BJ (cell line): ENCODE results near the gene BTBD7. TPM values are rescaled to one million over a fixed set of nuclear protein-coding genes. Genes with fewer than 3 reads are reported as not detected.

ENCODE experiments used
- CTCF ChIA-PET: fragments of 350-600 bp; formaldehyde crosslinking; extraction: SDS; loops from one replicate; lab custom pipeline; 2021; ENCODE audit warnings: antibody characterized with exemption, inconsistent platforms; lab: Yijun Ruan, JAX
- POLR2A ChIA-PET: fragments of 300-600 bp; sonication (Branson Sonifier 250); formaldehyde crosslinking; extraction: SDS; loops from one replicate; lab custom pipeline; 2021; ENCODE audit warnings: antibody characterized with exemption; lab: Charles Lee
- DNase-seq: peaks from one replicate; pipeline ENCODE4 v3.0.0-alpha.2; 2011; ENCODE audit warnings: low read depth
- H3K27me3 ChIP-seq: 2 replicates; pipeline ENCODE4 v1.6.0; 2011; ENCODE audit warnings: low read length; ENCODE audit not compliant: control insufficient read depth, insufficient read depth
- H3K36me3 ChIP-seq: 2 replicates; pipeline ENCODE4 v1.5.1; 2011; ENCODE audit warnings: low read length; ENCODE audit not compliant: control insufficient read depth, insufficient read depth
- H3K4me3 ChIP-seq: 2 replicates; pipeline ENCODE4 v1.5.1; 2011; ENCODE audit warnings: low read depth, mild to moderate bottlenecking, control low read depth, low read length
- CTCF ChIP-seq: IDR thresholded peaks from 2 replicates; pipeline ENCODE4 v1.5.1; 2011; ENCODE audit warnings: low read depth, mild to moderate bottlenecking, control low read depth, inconsistent platforms, low read length, moderate library complexity; ENCODE audit not compliant: insufficient read depth
- polyA plus RNA-seq: library from polyadenylated mRNA; depleted of rRNA; stranded (reverse); fragments of >200 nt; gene quantifications from 2 replicates; pipeline ENCODE4 v1.2.3, GENCODE V29; 2011

Gene BTBD7
- polyA plus RNA-seq, 1 experiment, result 17.7 TPM

- POLR2A ChIA-PET, result no interaction called here
Measured at GRCh38 chr14:93346926-93347721, 14.3 kb upstream of the BTBD7 start, which contains the start of gene COX8C. Gene COX8C (plus strand): TSS chr14:93347182. CDS start chr14:93347269, 87 bp downstream.

GRCh38 chr14:93343797-93344196, 11.0 kb upstream of the BTBD7 start:
- no peak for TF ChIP-seq CTCF
- Histone ChIP-seq H3K27me3 (no peaks in the 10 kb centered on the region), H3K4me3 (no peak overlapping the region), H3K36me3 (no peaks in the 10 kb centered on the region)
- CTCF ChIA-PET, result interaction anchor here (0.8 kb wide), 1 partner anchor 123 kb away, joined by 3 read pairs; no protein-coding TSS in a partner anchor
- no peak for DNase-seq
- POLR2A ChIA-PET, result no interaction called here

More at GRCh38 chr14:93346926-93347721, 14.3 kb upstream of the BTBD7 start, which contains the start of gene COX8C:
- Histone ChIP-seq H3K36me3 (no peaks in the 10 kb centered on the region), H3K27me3 (no peaks in the 10 kb centered on the region), H3K4me3 (no peak within 1 kb of the TSS)
- CTCF ChIA-PET, result no interaction called here
- no peak for TF ChIP-seq CTCF
- no peak for DNase-seq

- TF ChIP-seq CTCF, result no peak
- no peaks in the 10 kb centered on the region for H3K27me3 ChIP-seq
- DNase-seq, result no peak
- POLR2A ChIA-PET, result no interaction called here
- CTCF ChIA-PET, result no interaction called here
- no peak overlapping the region for H3K4me3 ChIP-seq
- no peaks in the 10 kb centered on the region for H3K36me3 ChIP-seq
Measured at GRCh38 chr14:93343266-93343665, 10.4 kb upstream of the BTBD7 start.

GRCh38 chr14:93337884-93338283, 5.0 kb upstream of the BTBD7 start:
- ChIA-PET POLR2A (no interaction called here), CTCF (no interaction called here)
- no peak for TF ChIP-seq CTCF
- Histone ChIP-seq H3K36me3 (no peaks in the 10 kb centered on the region), H3K27me3 (no peaks in the 10 kb centered on the region), H3K4me3 (no peak overlapping the region)
- no peak for DNase-seq

GRCh38 chr14:93337143-93337753, 4.4 kb upstream of the BTBD7 start:
- ChIA-PET CTCF (no interaction called here), POLR2A (no interaction called here)
- Histone ChIP-seq H3K36me3 (no peaks in the 10 kb centered on the region), H3K27me3 (no peaks in the 10 kb centered on the region), H3K4me3 (no peak overlapping the region)
- no peak for DNase-seq
- no peak for TF ChIP-seq CTCF
